Loucy (cell line): Measurements from ENCODE around the gene STAC3.

Experiments
- CTCF ChIP-seq: fragments of 200-600 bp; sonication (generic); conservative IDR thresholded peaks from 2 replicates; pipeline ENCODE4 v1.5.1; 2014; ENCODE audit warnings: mild to moderate bottlenecking, antibody characterized with exemption, low read length
- EZH2phosphoT487 ChIP-seq: fragments of 200-600 bp; IDR thresholded peaks from 2 replicates; pipeline ENCODE4 v1.6.1; 2018; ENCODE audit warnings: antibody characterized with exemption, mild to moderate bottlenecking, moderate library complexity, borderline replicate concordance

- TF ChIP-seq EZH2phosphoT487 (no peak), CTCF (no peak)
Observed at GRCh38 chr12:57218030-57218853, 32.7 kb downstream of the STAC3 start.
